CD4-positive, CD25-positive, alpha-beta regulatory T cell (primary cell): Measurements from ENCODE around the gene TSC22D3. TPM values are rescaled to one million over a fixed set of nuclear protein-coding genes. Genes with fewer than 3 reads are reported as not detected.
"Not testable (repeated sequence)": the region's sequence is repeated elsewhere in the genome, so short reads cannot be mapped to it uniquely, and the experiment has no call there.

Experiments used
- ATAC-seq, 2 donors: fragments of 150-1000 bp; cut with Tn5 transposase; one replicate each; pipeline ENCODE4 v1.10.0; 2021; ENCODE audit warnings: low read depth in 2 of 2, moderate number of reproducible peaks in 2 of 2, moderate library complexity in 1 of 2
- DNase-seq, 3 donors: peaks; one replicate each; pipeline versions ENCODE4 v3.0.0 to v3.0.0-alpha.2; 2012 to 2022; ENCODE audit warnings: mixed read lengths in 1 of 3
- H3K27ac ChIP-seq: one replicate; pipeline ENCODE4 v1.7.0; 2013; ENCODE audit warnings: mild to moderate bottlenecking, low read length; ENCODE audit not compliant: insufficient read depth, poor library complexity, severe bottlenecking
- H3K27me3 ChIP-seq: one replicate; pipeline ENCODE4 v1.7.0; 2013; ENCODE audit warnings: low read length; ENCODE audit not compliant: control insufficient read depth, insufficient read depth
- H3K36me3 ChIP-seq: one replicate; pipeline ENCODE4 v1.7.0; 2013; ENCODE audit warnings: mild to moderate bottlenecking, low read length, moderate library complexity; ENCODE audit not compliant: control insufficient read depth, insufficient read depth
- H3K4me1 ChIP-seq: 2 replicates; pipeline ENCODE4 v1.7.0; 2013; ENCODE audit warnings: mild to moderate bottlenecking, low read length; ENCODE audit not compliant: insufficient read depth, control insufficient read depth, poor library complexity, severe bottlenecking
- H3K4me3 ChIP-seq: one replicate; pipeline ENCODE4 v1.7.0; 2013; ENCODE audit warnings: low read depth, mild to moderate bottlenecking, low read length, moderate library complexity
- H3K9me3 ChIP-seq, 2 experiments: 1 replicate in 1 of 2; 2 replicates in 1 of 2; pipeline ENCODE4 v1.7.0; 2013; ENCODE audit warnings: low read length in 2 of 2, mild to moderate bottlenecking in 1 of 2, moderate library complexity in 1 of 2; ENCODE audit not compliant: control insufficient read depth in 2 of 2
- H3K27ac Mint-ChIP-seq, 3 donors: one replicate each; pipeline ENCODE4 v1.8.0; 2020 to 2022; ENCODE audit warnings: mild to moderate bottlenecking in 3 of 3, mixed read lengths in 3 of 3, moderate library complexity in 2 of 3
- H3K27me3 Mint-ChIP-seq: one replicate; pipeline ENCODE4 v1.8.0; 2022; ENCODE audit warnings: mild to moderate bottlenecking, mixed read lengths
- H3K36me3 Mint-ChIP-seq: one replicate; pipeline ENCODE4 v1.8.0; 2020; ENCODE audit warnings: mixed read lengths
- H3K4me1 Mint-ChIP-seq, 4 donors: one replicate each; pipeline ENCODE4 v1.8.0; 2020 to 2022; ENCODE audit warnings: mixed read lengths in 4 of 4, mild to moderate bottlenecking in 1 of 4
- H3K4me3 Mint-ChIP-seq, 4 donors: one replicate each; pipeline ENCODE4 v1.8.0; 2020 to 2022; ENCODE audit warnings: mild to moderate bottlenecking in 4 of 4, mixed read lengths in 4 of 4, moderate library complexity in 3 of 4
- H3K9me3 Mint-ChIP-seq, 7 donors: one replicate each; pipeline ENCODE4 v1.8.0; 2020 to 2022; ENCODE audit warnings: mixed read lengths in 7 of 7, mild to moderate bottlenecking in 3 of 7, moderate library complexity in 2 of 7
- polyA plus RNA-seq, 4 donors: library from polyadenylated mRNA; unstranded; fragments of 300-500 nt; fragmentation: Illumina TruSeq; gene quantifications; one replicate each; pipeline ENCODE4 v1.2.3, GENCODE V29; 2021
- total RNA-seq: library from RNA; stranded (reverse); gene quantifications from one replicate; pipeline ENCODE4 v1.2.3, GENCODE V29; 2022

TSC22D3 gene
- total and polyA plus RNA-seq, 5 donors from 2014 or later = 624 to 2,718 (median 1,073) TPM

- ATAC-seq (no peak), DNase-seq (no peak)
- Histone ChIP-seq H3K36me3 (no peaks in the 10 kb centered on the region), H3K4me1 (no peaks in the 10 kb centered on the region), H3K4me3 (no peak overlapping the region), H3K27me3 (no peaks in the 10 kb centered on the region), H3K9me3 (no peaks in the 10 kb centered on the region), H3K27ac (no peak overlapping the region)
- Mint-ChIP-seq H3K9me3 (peaks cover 0 to 3% (median 0%) of the 10 kb centered on the region in 7 donors), H3K4me1 (peaks cover 0 to 29% (median 8%) of the 10 kb centered on the region in 4 donors), H3K4me3 (no peak overlapping the region), H3K27me3 (no peaks in the 10 kb centered on the region), H3K27ac (peak overlapping the region in 1 of 3 donors; percentile 16), H3K36me3 (no peaks in the 10 kb centered on the region)
Observed at GRCh38 chrX:107687445-107687844, 88.1 kb downstream of the TSC22D3 start.

DNA sequence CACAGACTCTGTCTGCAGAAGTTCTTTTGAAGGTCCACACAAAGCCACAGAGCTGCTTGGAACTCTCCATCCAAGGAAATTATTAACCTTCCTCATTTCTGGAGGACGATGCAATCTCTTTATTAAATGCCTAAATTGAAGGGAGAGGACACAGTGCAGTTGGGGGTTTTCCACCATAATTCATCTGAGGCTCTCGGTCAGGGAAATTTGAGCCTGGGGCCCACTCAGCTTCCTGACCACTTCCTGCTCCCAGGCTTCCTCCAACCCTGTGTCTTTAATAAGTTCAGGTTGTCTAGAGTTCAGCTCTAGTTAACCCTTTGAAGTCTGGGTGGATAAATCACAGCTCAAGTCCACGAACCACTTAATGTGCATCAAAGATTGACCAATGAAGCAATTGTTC lies 88.8 kb downstream of the TSC22D3 start:
- Histone ChIP-seq H3K4me1 (no peaks in the 10 kb centered on the region), H3K4me3 (no peak overlapping the region), H3K27ac (no peak overlapping the region), H3K27me3 (no peaks in the 10 kb centered on the region), H3K9me3 (no peaks in the 10 kb centered on the region), H3K36me3 (no peaks in the 10 kb centered on the region)
- Mint-ChIP-seq H3K36me3 (no peaks in the 10 kb centered on the region), H3K4me1 (peaks cover 0 to 31% (median 8%) of the 10 kb centered on the region in 4 donors), H3K9me3 (peaks cover 0 to 3% (median 0%) of the 10 kb centered on the region in 7 donors), H3K4me3 (no peak overlapping the region), H3K27ac (peak overlapping the region in 1 of 3 donors; percentile 16), H3K27me3 (no peaks in the 10 kb centered on the region)
- DNase-seq (no peak), ATAC-seq (no peak)

- ATAC-seq (no peak), DNase-seq (no peak)
- Mint-ChIP-seq H3K27me3 (no peaks in the 10 kb centered on the region), H3K9me3 (peaks cover 0 to 3% (median 0%) of the 10 kb centered on the region in 7 donors), H3K27ac (peak overlapping the region in 1 of 3 donors; percentile 16), H3K4me1 (peaks cover 0 to 31% (median 9%) of the 10 kb centered on the region in 4 donors), H3K4me3 (no peak overlapping the region), H3K36me3 (no peaks in the 10 kb centered on the region)
- H3K27ac ChIP-seq = no peak overlapping the region
- no peaks in the 10 kb centered on the region for H3K27me3 ChIP-seq
- H3K4me1 ChIP-seq = no peaks in the 10 kb centered on the region
- H3K9me3 ChIP-seq = no peaks in the 10 kb centered on the region
- H3K36me3 ChIP-seq = no peaks in the 10 kb centered on the region
- H3K4me3 ChIP-seq = no peak overlapping the region
Observed at GRCh38 chrX:107686026-107686425, 89.6 kb downstream of the TSC22D3 start.

DNA sequence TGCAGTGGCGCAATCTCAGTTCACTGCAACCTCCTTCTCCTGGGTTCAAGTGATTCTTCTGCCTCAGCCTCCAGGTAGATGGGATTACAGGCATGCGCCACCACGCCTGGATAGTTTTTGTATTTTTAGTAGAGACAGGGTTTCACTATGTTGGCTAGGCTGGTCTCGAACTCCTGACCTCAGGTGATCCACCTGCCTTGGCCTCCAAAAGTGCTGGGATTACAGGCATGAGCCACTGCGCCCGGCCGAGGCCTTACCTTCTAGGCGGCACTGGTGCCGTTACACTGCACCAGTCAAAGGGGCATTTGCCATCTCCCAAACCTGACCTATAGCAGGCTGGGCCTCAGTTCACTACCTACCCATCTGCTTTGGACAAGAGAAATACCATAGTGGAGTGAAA lies 90.0 kb downstream of the TSC22D3 start:
- not testable (repeated sequence) for ATAC-seq, H3K27me3 Mint-ChIP-seq
- H3K4me1 Mint-ChIP-seq = peaks cover 0 to 35% (median 13%) of the 10 kb centered on the region in 4 donors

DNA sequence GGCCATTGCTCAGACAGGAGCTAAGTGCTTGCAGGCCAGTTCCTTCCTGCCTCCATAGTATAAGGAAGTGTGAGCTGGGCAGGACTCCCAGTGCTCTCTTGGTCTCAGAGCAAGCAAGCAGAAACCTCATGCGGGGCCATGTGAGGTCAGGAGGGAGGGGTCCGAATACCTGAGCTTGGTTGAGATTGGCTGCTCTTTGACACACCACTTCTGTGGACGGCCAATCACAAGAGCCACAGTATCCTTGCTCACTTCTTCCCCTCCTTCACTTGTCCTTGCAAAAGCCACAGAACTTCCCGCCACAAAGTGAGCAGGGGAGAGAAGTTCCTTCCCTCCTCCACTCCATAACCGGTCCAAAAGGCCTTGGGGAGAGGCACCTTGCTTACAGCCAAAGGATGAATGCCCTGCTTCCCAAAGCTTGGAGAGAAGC lies 90.6 kb downstream of the TSC22D3 start:
- no peaks in the 10 kb centered on the region for H3K9me3 ChIP-seq
- ATAC-seq (no peak), DNase-seq (peak in 1 of 3 donors; percentile 16)
- Mint-ChIP-seq H3K4me1 (peaks cover 0 to 41% (median 18%) of the 10 kb centered on the region in 4 donors), H3K36me3 (no peaks in the 10 kb centered on the region), H3K27ac (peak overlapping the region in 2 of 3 donors; percentile 47 to 52), H3K27me3 (no peaks in the 10 kb centered on the region), H3K4me3 (no peak overlapping the region), H3K9me3 (peaks cover 0 to 3% (median 0%) of the 10 kb centered on the region in 7 donors)
- H3K4me3 ChIP-seq = no peak overlapping the region
- H3K27me3 ChIP-seq = no peaks in the 10 kb centered on the region
- H3K27ac ChIP-seq = no peak overlapping the region
- no peaks in the 10 kb centered on the region for H3K36me3 ChIP-seq
- H3K4me1 ChIP-seq = peaks cover under 1% of the 10 kb centered on the region

More for the DNA sequence above, 90.0 kb downstream of the TSC22D3 start:
- H3K9me3 ChIP-seq, H3K36me3 Mint-ChIP-seq, DNase-seq, H3K36me3 ChIP-seq, H3K4me1 ChIP-seq, H3K9me3 Mint-ChIP-seq, H3K4me3 Mint-ChIP-seq, H3K27me3 ChIP-seq, H3K4me3 ChIP-seq, H3K27ac ChIP-seq: not testable (repeated sequence)
- peak overlapping the region in 1 of 3 donors; percentile 16 for H3K27ac Mint-ChIP-seq

DNA sequence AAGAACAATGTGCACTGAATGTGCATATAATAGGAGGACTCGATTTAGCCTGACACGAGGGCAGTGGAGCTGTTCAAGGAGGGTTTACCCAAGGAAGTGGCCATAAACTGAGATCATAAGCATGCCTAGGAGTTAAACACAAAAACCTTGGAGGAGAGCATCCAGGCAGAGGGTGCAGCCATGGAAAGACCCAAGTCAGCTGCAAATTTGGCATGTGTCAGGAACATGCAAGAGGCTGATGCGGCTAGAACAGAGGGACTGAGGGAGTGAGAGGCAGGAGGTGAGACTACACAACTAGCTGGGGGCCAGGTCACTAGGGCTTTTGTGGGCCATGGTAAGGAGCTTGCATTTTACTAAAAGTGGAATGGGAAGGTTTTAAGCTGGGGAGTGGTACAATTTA lies 91.7 kb downstream of the TSC22D3 start:
- Histone ChIP-seq H3K9me3 (no peaks in the 10 kb centered on the region), H3K27ac (no peak overlapping the region)
- peak overlapping the region in 2 of 3 donors; percentile 47 to 52 for H3K27ac Mint-ChIP-seq

DNA sequence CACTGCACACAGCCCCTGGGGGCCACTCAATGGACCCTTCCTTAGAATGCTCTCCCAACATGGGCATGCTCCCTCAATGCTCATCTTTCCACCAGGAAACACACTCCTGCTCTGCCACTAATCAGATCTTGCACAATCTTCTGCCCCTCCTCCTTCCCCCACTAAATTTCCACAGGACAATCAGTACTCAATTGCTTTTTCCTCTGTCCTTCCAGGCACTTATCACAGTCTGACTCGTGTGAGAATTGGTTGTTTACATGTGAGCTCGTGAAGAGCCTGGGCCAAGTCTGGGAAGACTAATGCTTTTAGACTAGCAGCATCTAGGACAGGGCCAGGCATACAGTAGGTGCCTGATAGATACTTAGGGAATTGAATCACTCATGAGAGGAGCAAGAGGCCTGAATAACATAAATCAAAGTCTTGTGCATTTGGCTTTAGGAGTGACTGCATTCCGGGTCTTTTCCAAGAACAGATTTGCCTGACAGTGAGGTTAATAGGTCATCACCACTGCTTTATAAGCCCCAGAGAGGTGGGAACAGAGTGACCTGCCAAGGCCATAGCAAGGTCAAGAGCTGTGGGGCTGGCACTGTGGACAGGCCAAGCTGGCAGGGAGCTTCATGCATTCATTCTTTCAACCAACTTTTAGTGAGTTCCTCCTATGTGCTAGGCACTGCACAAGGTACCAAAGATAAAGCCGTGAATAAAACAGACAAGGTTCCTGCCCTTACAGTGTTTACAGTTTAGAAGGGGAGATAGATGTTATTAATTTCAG lies 92.3 kb downstream of the TSC22D3 start:
- DNase-seq = no peak
- ATAC-seq = no peak
- peak overlapping the region in 1 of 3 donors; percentile 52 for H3K27ac Mint-ChIP-seq
- Histone ChIP-seq H3K27me3 (no peaks in the 10 kb centered on the region), H3K27ac (no peak overlapping the region), H3K4me1 (peaks cover 17% of the 10 kb centered on the region), H3K4me3 (no peak overlapping the region), H3K36me3 (no peaks in the 10 kb centered on the region), H3K9me3 (no peaks in the 10 kb centered on the region)
- H3K4me3 Mint-ChIP-seq = peak overlapping the region in 1 of 4 donors; percentile 52
- peaks cover 0 to 58% (median 25%) of the 10 kb centered on the region in 4 donors for H3K4me1 Mint-ChIP-seq
- H3K9me3 Mint-ChIP-seq = no peaks in the 10 kb centered on the region
- no peaks in the 10 kb centered on the region for H3K27me3 Mint-ChIP-seq
- no peaks in the 10 kb centered on the region for H3K36me3 Mint-ChIP-seq

More for the DNA sequence above, 91.7 kb downstream of the TSC22D3 start:
- Mint-ChIP-seq H3K4me3 (peak overlapping the region in 1 of 4 donors; percentile 7), H3K4me1 (peaks cover 0 to 52% (median 21%) of the 10 kb centered on the region in 4 donors), H3K36me3 (no peaks in the 10 kb centered on the region), H3K9me3 (no peaks in the 10 kb centered on the region), H3K27me3 (no peaks in the 10 kb centered on the region)
- no peak for ATAC-seq
- no peak for DNase-seq
- peaks cover 11% of the 10 kb centered on the region for H3K4me1 ChIP-seq
- H3K36me3 ChIP-seq = no peaks in the 10 kb centered on the region
- no peaks in the 10 kb centered on the region for H3K27me3 ChIP-seq
- H3K4me3 ChIP-seq = no peak overlapping the region
